Prostate gland (tissue), 2 donors: ENCODE measurements around the gene TMUB1.

Experiments
- CTCF ChIP-seq, 4 experiments: fragments of 200-600 bp in 2 of 4; fragments of 450-650 bp in 2 of 4; sonication (generic) in 2 of 4; IDR thresholded peaks; 1 replicate in 3 of 4; 2 replicates in 1 of 4; pipeline ENCODE4 v1.5.1; 2016 to 2019; ENCODE audit warnings: antibody characterized with exemption in 4 of 4, mild to moderate bottlenecking in 2 of 4, moderate library complexity in 2 of 4
- POLR2A ChIP-seq: fragments of 450-650 bp; IDR thresholded peaks from one replicate; pipeline ENCODE4 v1.6.1; 2016; ENCODE audit warnings: antibody characterized with exemption, mild to moderate bottlenecking
- POLR2AphosphoS5 ChIP-seq: sonication (generic); formaldehyde crosslinking; IDR thresholded peaks from one replicate; pipeline ENCODE4 v1.6.1; 2017; ENCODE audit warnings: antibody characterized with exemption

- TF ChIP-seq POLR2A (no peak), CTCF (IDR thresholded peaks at IDR 0.05) (no peak), POLR2AphosphoS5 (no peak)
Observed at GRCh38 chr7:151039850-151040548, 43.3 kb downstream of the TMUB1 start.
